GM18508 (cell line): ENCODE measurements around the gene SFTPA2.
"Not testable (repeated sequence)": the region's sequence is repeated elsewhere in the genome, so short reads cannot be mapped to it uniquely, and the experiment has no call there.

Source experiments
- ATAC-seq: cut with Tn5 transposase; IDR thresholded peaks from one replicate; pipeline ENCODE4 v1.9.1; 2021; ENCODE audit warnings: moderate number of reproducible peaks; ENCODE audit not compliant: insufficient read depth, unreplicated experiment

The SFTPA2 gene

GRCh38 chr10:79560160-79560709, at the start of gene SFTPA2:
SFTPA2 (minus strand) TSS chr10:79560407; CDS start chr10:79559483, 924 bp downstream.
- ATAC-seq: no peak

DNA sequence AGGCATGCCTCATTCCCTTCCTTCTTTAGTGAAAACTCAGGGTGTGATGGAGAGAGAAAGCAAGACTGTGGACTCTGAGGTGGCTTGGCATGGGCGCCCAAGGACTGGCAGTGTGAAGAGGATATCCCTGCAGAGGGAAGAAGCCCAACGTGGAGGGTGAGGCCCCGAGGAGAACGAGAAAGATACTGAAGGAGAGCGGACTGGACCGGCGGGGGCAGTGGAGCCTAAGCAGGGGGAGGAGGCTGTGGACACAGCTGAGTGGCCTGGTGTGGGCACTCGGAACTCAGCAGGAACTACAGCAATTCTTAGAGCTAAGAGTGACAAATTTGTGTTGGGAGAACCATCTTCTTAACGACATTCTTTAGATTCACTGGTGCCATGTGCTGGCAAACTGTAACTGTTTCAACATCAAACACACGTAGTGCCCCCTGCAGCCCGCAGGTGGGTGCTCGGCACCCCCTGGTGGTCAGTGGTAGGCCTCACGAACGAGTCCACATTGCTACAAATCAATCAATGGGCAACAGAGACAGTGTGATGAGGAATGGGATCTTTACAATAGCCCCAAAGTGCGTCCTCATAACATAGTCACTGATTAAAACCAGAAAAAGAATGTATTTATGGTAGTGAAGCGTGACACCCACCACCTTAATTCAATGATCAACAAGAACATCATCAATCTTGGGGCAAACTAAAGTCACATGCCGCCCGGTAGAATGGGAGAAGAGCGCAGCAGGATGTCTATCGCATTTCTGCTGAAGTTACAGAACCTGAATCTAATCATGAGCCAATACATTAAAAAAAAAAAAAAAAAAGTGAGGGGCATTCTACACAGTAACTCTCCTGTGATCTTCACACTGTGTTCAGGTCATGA, 48.5 kb upstream of the SFTPA2 start:
- ATAC-seq: no peak

GRCh38 chr10:79605308-79605707, 45.1 kb upstream of the SFTPA2 start:
- ATAC-seq: no peak

- no peak for ATAC-seq
Measured at GRCh38 chr10:79604294-79604693, 44.1 kb upstream of the SFTPA2 start.

DNA sequence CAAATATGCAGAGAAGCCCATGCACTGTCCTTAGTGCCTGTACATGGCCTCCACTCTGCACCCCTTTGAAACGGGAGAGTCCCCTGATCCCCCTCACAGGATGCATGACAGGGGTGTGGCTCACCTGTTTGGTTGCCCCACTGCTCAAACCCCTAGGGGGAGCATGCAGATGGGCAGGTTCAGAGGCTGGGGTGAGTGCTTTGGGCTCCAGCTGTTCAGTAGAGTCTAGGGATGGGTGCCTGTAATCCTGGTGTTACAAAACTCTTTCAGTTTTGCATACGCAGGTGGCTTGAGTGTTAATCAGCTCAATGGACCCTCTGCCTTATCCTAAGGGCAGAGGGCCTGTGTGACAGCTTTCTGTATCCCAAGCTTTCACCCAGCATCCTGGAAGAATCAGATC, 42.7 kb upstream of the SFTPA2 start:
- no peak for ATAC-seq

GRCh38 chr10:79601939-79602338, 41.7 kb upstream of the SFTPA2 start:
- ATAC-seq: no peak

DNA sequence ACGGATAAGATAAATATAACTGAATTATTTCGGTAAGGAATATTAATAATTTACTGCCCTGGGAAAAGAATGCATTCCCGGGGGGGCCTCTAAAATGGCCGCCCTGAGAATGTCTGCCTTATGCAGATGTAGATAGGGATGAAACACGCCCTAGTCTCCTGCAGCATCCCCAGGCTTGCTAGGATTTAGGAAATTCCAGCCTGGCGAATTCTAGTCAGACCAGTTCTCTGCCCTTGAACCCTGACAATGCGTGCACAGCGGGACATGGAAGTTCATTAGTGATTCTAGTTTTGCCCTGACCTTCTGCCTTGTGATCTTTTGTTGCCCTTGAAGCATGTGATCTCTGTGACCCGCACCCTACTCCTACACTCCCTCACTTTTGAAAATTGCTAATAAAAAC, 39.4 kb upstream of the SFTPA2 start:
- ATAC-seq: not testable (repeated sequence)

GRCh38 chr10:79595510-79595909, 35.3 kb upstream of the SFTPA2 start:
- ATAC-seq: no peak

DNA sequence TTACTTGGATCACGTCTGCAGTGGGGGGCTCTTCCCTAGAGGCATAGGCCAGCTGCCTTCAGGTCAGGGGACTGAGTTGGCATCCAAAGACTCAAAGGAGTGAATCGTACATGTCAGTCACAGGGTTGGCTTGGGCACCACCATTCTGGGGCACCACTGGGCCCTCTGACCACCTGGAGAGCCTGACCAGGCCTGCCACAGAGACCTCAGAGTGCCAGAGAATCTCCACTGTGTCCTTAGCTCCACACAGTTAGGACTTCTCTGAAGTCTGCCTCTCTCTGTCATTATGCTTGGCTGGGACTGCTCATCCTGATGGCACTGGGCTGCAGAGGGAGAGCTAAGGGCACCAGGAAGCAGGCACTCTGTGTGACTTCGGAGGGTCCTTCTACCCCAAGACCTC, 34.4 kb upstream of the SFTPA2 start:
- not testable (repeated sequence) for ATAC-seq

GRCh38 chr10:79593377-79593776, 33.2 kb upstream of the SFTPA2 start:
- ATAC-seq: no peak

DNA sequence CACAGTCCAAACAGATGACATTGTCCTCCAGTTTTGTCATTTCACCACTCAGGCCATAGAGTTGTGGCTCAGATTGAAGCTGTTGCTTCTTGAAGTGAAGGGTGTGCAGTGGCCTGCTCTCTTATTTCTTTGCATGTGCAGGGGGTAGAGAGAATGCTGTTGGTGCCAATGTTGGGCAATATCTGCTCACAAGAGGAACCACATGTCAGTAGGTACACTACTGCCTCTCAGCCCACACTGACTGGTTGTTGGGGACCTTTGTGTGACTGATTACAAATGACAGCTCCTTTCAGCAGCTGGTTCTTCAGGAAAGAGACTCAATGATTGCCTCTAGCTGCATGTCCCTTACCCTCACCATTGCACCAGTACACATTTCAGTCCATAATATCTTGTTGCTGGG, 28.6 kb upstream of the SFTPA2 start:
- no peak for ATAC-seq

DNA sequence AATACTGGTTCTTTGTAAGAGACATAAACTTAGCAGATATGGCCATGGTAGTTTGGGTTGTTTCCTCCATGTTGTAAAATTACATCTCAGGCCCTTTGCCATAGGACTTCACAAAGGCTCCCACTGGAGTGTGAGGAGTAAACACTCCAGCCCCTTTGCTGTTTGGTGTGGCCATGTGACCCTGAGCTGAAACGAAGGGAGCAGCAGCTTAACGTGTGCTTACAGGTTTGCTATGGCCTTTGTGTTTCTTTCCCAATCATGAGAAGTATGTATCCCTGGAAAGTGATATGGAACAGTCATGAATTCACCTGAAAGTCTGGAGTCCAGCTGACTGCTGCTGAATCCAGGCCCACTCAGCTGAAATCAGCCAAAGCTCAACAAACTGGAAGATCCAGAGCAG, 26.7 kb upstream of the SFTPA2 start:
- ATAC-seq: no peak

DNA sequence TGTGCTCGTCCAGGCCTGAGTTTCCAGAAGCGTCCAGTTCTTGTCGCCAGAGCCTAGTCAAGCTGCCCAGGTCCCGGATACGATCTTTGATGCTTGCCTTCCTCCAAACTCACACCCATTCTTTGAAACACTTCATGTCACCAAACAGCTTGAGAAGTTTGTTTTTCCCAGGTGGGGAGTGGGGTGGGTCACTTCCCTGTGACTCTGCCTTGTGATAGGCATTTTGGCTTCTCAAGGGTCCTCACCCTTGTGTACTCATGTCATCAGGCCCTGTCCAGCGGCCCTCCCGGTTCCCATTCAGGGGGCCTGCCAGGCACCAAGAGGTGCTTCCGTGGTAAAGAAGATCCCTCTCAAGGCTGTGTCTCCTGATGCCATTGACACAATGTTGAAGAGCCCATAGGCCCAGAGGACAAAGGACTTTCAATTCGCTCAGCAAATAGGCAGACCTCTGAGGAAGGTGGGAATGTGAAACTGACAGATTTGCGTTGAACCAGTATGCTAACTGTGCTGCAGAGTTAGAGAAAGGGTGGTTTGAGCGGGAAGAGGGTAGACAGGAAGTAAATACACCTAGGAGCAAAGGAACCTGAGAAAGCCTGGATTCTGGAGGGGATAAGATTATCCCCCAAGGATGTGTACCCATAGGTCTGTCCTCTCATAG, 25.8 kb upstream of the SFTPA2 start:
- ATAC-seq: no peak

- ATAC-seq: no peak
Measured at GRCh38 chr10:79583488-79584024, 23.3 kb upstream of the SFTPA2 start.

GRCh38 chr10:79582954-79583353, 22.7 kb upstream of the SFTPA2 start:
- not testable (repeated sequence) for ATAC-seq

- no peak for ATAC-seq
Measured at GRCh38 chr10:79582096-79582495, 21.9 kb upstream of the SFTPA2 start.

- ATAC-seq: no peak
Measured at GRCh38 chr10:79581044-79581443, 20.8 kb upstream of the SFTPA2 start.

DNA sequence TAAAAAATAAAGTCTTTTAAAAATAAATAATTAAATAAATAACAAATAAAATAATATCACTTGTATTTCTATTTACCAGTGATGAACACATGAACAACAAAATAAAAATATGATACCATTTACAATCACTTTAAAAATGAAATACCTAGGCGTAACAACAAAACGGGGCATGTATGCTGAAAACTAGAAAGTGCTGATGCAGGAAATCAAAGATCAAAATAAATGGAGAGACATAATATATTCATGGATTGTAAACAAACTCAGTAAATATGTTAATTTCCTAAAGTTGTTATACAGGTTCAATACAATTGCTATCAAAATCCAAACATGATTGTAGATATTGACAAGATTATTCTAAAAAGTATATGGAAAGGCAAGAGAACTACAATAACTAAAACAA, 19.2 kb upstream of the SFTPA2 start:
- ATAC-seq: no peak

DNA sequence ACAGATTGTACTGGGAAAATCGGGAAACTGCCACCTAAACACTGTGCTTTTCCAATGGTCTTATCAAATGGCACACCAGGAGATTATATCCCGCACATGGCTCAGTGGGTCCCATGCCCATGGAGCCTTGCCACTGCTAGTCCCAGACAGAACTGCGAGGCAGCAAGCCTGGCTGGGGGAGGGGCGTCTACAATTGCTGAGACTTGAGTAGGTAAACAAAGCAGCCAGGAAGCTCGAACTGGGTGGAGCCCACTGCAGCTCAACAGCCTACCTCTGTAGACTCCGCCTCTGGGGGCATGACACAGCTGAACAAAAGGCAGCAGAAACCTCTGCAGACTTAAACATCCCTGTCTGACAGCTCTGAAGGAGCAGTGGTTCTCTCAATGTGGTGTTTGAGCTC, 10.4 kb upstream of the SFTPA2 start:
- ATAC-seq: not testable (repeated sequence)

DNA sequence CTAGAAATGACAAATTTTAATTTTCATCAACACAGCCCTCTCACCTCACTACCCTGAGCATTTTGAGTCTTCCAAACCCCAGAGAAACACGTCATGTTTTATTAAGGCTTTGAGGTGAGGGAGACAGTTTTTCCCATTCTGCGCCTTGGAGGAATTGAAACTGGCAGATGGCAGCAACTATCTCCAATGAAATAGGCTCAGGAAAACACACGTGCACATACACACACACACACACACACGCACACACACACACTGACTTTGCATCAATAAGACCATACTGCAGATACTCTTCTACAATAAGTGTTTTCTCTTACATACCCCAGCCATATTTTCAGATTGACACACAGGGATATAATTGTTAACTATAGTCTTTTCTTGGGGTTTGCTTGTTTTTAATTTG, 3.2 kb upstream of the SFTPA2 start:
- ATAC-seq: no peak

- ATAC-seq: no peak
Measured at GRCh38 chr10:79562135-79562756, 2.0 kb upstream of the SFTPA2 start.
